ENCODE data around the gene CHRNA10. TPM values are rescaled to one million over a fixed set of nuclear protein-coding genes. Genes with fewer than 3 reads are reported as not detected.

Gene CHRNA10
- total and polyA plus RNA-seq, 12 donors, result 0.24 to 1.6 (median 0.51) TPM

GRCh38 chr11:3622521-3622920 is 48.7 kb downstream of the CHRNA10 start:
- DNase-seq, result no peak
- no peak for ATAC-seq
- intact Hi-C loops (cut with DNase I), result no loop called here
- 74 to 76% methylated on average over 4 of the region's 4 CpGs for WGBS, 2 donors
- Histone ChIP-seq H3K9me3 (no peaks in the 10 kb centered on the region), H3K4me3 (no peak overlapping the region), H3K27me3 (no peaks in the 10 kb centered on the region), H3K4me1 (peaks cover 0 to 10% (median 0%) of the 10 kb centered on the region in 9 donors), H3K27ac (no peak overlapping the region), H3K36me3 (no peaks in the 10 kb centered on the region)
- TF ChIP-seq CTCF (IDR thresholded peaks at IDR 0.05), result no peak

- intact Hi-C loops (cut with DNase I), result no loop called here
- TF ChIP-seq CTCF (IDR thresholded peaks at IDR 0.05), result no peak
- 83 to 85% methylated on average over 8 of the region's 8 CpGs for WGBS, 2 donors
Observed at GRCh38 chr11:3617990-3618389, 53.2 kb downstream of the CHRNA10 start.

GRCh38 chr11:3616721-3617460 is 54.3 kb downstream of the CHRNA10 start:
- peaks cover 0 to 16% (median 0%) of the 10 kb centered on the region in 9 donors for H3K4me1 ChIP-seq
- no peak for TF ChIP-seq CTCF (IDR thresholded peaks at IDR 0.05)
- H3K36me3 ChIP-seq, result no peaks in the 10 kb centered on the region
- DNase-seq, result no peak
- no peaks in the 10 kb centered on the region for H3K27me3 ChIP-seq
- H3K27ac ChIP-seq, result no peak overlapping the region
- peaks cover 0 to 7% (median 4%) of the 10 kb centered on the region in 11 donors for H3K9me3 ChIP-seq
- WGBS, 2 donors, result 71 to 74% methylated on average over 25 of the region's 25 CpGs
- ATAC-seq, result peak in 1 of 8 donors; percentile 10
- no peak overlapping the region for H3K4me3 ChIP-seq
- intact Hi-C loops (cut with DNase I), result no loop called here

More at GRCh38 chr11:3617990-3618389, 53.2 kb downstream of the CHRNA10 start:
- no peak for DNase-seq
- no peak for ATAC-seq
- Histone ChIP-seq H3K4me1 (peaks cover 0 to 16% (median 0%) of the 10 kb centered on the region in 9 donors), H3K27me3 (no peaks in the 10 kb centered on the region), H3K4me3 (no peak overlapping the region), H3K27ac (no peak overlapping the region), H3K9me3 (no peaks in the 10 kb centered on the region), H3K36me3 (no peaks in the 10 kb centered on the region)

GRCh38 chr11:3615998-3616397 is 55.2 kb downstream of the CHRNA10 start:
- no peaks in the 10 kb centered on the region for H3K36me3 ChIP-seq
- TF ChIP-seq CTCF (IDR thresholded peaks at IDR 0.05), result no peak
- DNase-seq (no peak), ATAC-seq (no peak)
- H3K4me1 ChIP-seq, result peaks cover 0 to 16% (median 0%) of the 10 kb centered on the region in 9 donors
- no peaks in the 10 kb centered on the region for H3K27me3 ChIP-seq
- WGBS, 2 donors, result 81 to 90% methylated on average over 6 of the region's 6 CpGs
- intact Hi-C loops (cut with DNase I), result no loop called here
- peaks cover 0 to 8% (median 5%) of the 10 kb centered on the region in 11 donors for H3K9me3 ChIP-seq
- no peak overlapping the region for H3K27ac ChIP-seq
- H3K4me3 ChIP-seq, result no peak overlapping the region

Other genes starting within 250 kb of the CHRNA10 start
- gene ART5, start 29.4 kb downstream of the CHRNA10 start, total RNA-seq, result 1 to 10 TPM in 6 of 10 donors, under 1 TPM in 4; 0.42 to 6.5 (median 1.5) TPM
- 1 to 10 TPM in 1 of 2 donors, under 1 TPM in 1; 0.72 to 2.1 TPM for gene ART5, start 29.4 kb downstream of the CHRNA10 start, polyA plus RNA-seq
- 1 to 10 TPM in 5 of 10 donors, under 1 TPM in 3, not detected in 2; 0.22 to 2.8 (median 1.4) TPM for gene ART1, start 26.3 kb downstream of the CHRNA10 start, total RNA-seq
- under 1 TPM in 1 of 2 donors, not detected in 1; 0.03 TPM for gene ART1, start 26.3 kb downstream of the CHRNA10 start, polyA plus RNA-seq
- 10 to 100 TPM; 34.8 to 65.5 (median 48.1) TPM for gene NUP98, start 126.2 kb upstream of the CHRNA10 start, total RNA-seq
- 10 to 100 TPM; 11.1 to 21.5 TPM for gene NUP98, start 126.2 kb upstream of the CHRNA10 start, polyA plus RNA-seq
- gene PGAP2, start 137.2 kb upstream of the CHRNA10 start, total RNA-seq, result 10 to 100 TPM; 17.2 to 29.8 (median 20.9) TPM
- 10 to 100 TPM; 12.7 to 25.9 TPM for gene PGAP2, start 137.2 kb upstream of the CHRNA10 start, polyA plus RNA-seq
- gene RHOG, start 169.6 kb upstream of the CHRNA10 start, total RNA-seq, result 10 to 100 TPM; 15.3 to 46.9 (median 20.3) TPM
- gene RHOG, start 169.6 kb upstream of the CHRNA10 start, polyA plus RNA-seq, result 10 to 100 TPM; 19.3 to 55.7 TPM
- gene STIM1, start 184.3 kb upstream of the CHRNA10 start, total RNA-seq, result 10 to 100 TPM; 25.8 to 55.7 (median 39.9) TPM
- gene STIM1, start 184.3 kb upstream of the CHRNA10 start, polyA plus RNA-seq, result 10 to 100 TPM; 11.9 to 37.6 TPM